ENCODE results near the gene ADAM17. TPM values are rescaled to one million over a fixed set of nuclear protein-coding genes. Genes with fewer than 3 reads are reported as not detected.
A peak's percentile ranks its signal among the peaks of the same experiment; 100 is the strongest.

Gene ADAM17
- total RNA-seq, 2 donors from 2014 or later, result 22.9 to 30.1 TPM

DNA sequence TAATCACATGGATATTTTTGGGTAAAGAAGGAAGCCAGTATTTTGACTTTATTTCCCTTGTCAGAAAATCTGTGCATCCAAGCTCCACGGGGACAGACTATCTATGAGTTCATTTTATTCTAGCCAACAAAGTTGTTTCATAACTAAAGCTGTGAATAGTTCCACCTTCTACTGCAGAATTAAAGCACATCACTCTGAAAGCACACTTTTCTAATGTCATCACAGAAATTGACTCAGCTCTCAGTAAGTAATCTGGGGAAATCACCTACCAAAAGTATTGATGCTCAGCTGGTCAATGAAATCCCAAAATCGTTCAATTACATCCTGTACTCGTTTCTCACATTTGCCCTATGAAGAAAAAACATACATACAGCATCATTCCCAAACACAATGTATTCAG is 62.2 kb downstream of the ADAM17 start:
- DNase-seq (no peak), ATAC-seq (replicated peaks in 1 of 2) (peak; percentile 69 to 70)
- H3K27me3 Mint-ChIP-seq (ENCODE audit: low read depth), result no peaks in the 10 kb centered on the region
- H3K9me3 Mint-ChIP-seq, result no peaks in the 10 kb centered on the region
- peaks cover 3 to 6% of the 10 kb centered on the region in 2 donors for H3K36me3 Mint-ChIP-seq (ENCODE audit: insufficient read depth in 2 of 2)
- H3K4me3 Mint-ChIP-seq, result peak overlapping the region; percentile 4 to 56
- H3K4me1 Mint-ChIP-seq (ENCODE audit: low read depth), result peaks cover 46% of the 10 kb centered on the region
- peak overlapping the region; percentile 97 for H3K27ac Mint-ChIP-seq

DNA sequence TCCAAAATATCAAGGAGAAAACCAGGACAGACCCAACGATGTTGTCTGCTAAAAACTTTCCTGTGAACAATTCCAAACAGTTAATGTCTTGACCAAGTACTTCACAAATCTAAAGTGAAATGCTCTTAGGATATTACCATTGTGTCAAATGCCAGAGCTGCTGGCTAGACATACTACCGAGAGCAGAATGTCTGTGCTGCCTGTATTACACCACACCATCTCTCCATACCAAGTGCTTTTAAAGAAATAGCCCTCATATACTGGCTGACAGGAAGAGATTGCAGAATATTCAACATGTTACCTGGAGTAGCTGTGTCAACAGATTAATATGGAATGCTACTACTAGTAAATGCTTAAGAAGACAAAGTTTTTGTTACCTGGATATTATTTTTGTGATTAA is 62.7 kb downstream of the ADAM17 start:
- no peak for DNase-seq
- H3K4me3 Mint-ChIP-seq, result peak overlapping the region in 1 of 2 donors; percentile 56
- no peak for ATAC-seq (replicated peaks in 1 of 2)
- H3K27me3 Mint-ChIP-seq (ENCODE audit: low read depth), result no peaks in the 10 kb centered on the region
- H3K36me3 Mint-ChIP-seq (ENCODE audit: insufficient read depth in 2 of 2), result peaks cover 3 to 6% of the 10 kb centered on the region in 2 donors
- peaks cover 52% of the 10 kb centered on the region for H3K4me1 Mint-ChIP-seq (ENCODE audit: low read depth)
- H3K9me3 Mint-ChIP-seq, result no peaks in the 10 kb centered on the region
- H3K27ac Mint-ChIP-seq, result peak overlapping the region; percentile 97

DNA sequence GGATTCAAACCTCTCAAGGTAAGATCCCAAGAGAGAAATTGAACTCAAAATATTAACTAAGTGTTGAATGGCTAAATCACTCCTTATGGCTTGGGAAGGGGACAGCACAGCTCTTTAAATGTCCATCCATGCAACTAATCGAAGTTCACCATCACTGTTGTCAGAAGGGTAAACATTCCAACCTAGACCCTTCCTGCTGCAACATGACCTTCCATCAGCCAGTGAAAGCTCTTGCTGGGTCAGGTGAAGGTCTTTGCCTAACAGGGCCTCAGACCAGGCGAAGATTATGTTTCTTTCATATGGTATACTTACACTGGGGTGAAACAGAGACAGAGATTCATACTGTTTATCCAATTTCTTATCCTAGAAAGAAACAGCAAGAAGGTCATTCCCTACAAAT is 64.8 kb downstream of the ADAM17 start:
- peaks cover 41% of the 10 kb centered on the region for H3K4me1 Mint-ChIP-seq (ENCODE audit: low read depth)
- peaks cover 0 to 14% of the 10 kb centered on the region in 2 donors for H3K36me3 Mint-ChIP-seq (ENCODE audit: insufficient read depth in 2 of 2)
- ATAC-seq (replicated peaks in 1 of 2) (no peak), DNase-seq (no peak)
- no peaks in the 10 kb centered on the region for H3K9me3 Mint-ChIP-seq
- no peak overlapping the region for H3K4me3 Mint-ChIP-seq
- H3K27me3 Mint-ChIP-seq (ENCODE audit: low read depth), result no peaks in the 10 kb centered on the region
- H3K27ac Mint-ChIP-seq, result peak overlapping the region; percentile 24

DNA sequence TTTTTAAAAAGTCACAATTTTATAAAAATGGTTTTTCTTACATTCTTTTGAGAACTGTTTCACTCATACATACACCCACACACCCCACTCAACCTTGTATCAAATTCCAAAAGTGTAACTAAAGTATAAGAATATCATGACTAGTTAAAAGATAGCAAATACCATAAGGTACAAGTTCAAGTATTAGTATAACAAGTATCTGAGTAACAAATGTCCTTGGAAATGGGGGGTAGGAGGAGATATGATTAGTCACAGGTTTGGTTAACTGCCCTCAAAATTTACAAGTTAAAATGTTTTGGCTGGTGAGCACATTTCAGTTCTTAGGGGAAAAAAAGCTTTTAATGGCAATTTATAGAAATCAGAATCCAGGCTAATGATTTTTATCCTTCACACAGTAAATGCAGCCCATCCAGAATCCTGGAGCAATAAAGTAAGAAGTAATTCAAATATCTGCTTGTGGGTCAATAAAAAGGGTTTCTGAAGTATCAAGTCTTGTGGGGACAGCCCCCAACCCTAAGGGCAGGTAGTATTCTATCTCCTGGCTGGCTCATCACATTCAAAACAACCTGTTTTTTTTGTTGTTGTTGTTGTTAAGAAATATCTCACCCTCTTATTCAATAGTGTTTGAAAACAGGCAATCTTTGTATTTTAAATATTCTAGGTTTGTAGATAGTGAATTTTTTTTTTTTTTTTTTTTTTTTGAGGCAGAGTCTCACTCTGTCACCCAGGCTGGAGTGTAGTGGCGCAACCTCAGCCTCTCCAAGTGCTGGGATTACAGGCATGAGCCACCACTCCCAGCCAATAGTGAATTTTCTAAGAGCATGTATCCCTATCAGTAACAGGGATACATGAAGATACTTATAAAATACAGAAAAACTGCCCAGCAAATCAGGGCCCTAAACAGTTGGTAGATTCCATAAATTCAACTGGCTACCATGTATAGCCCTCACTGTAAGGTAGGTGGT is 66.8 kb downstream of the ADAM17 start:
- ATAC-seq (replicated peaks in 1 of 2) (peak; percentile 61 to 69), DNase-seq (no peak)
- Mint-ChIP-seq H3K4me3 (peak overlapping the region in 1 of 2 donors; percentile 25), H3K36me3 (ENCODE audit: insufficient read depth in 2 of 2) (peaks cover 2 to 27% of the 10 kb centered on the region in 2 donors), H3K27ac (peak overlapping the region; percentile 94), H3K4me1 (ENCODE audit: low read depth) (peaks cover 28% of the 10 kb centered on the region), H3K9me3 (no peaks in the 10 kb centered on the region), H3K27me3 (ENCODE audit: low read depth) (no peaks in the 10 kb centered on the region)

DNA sequence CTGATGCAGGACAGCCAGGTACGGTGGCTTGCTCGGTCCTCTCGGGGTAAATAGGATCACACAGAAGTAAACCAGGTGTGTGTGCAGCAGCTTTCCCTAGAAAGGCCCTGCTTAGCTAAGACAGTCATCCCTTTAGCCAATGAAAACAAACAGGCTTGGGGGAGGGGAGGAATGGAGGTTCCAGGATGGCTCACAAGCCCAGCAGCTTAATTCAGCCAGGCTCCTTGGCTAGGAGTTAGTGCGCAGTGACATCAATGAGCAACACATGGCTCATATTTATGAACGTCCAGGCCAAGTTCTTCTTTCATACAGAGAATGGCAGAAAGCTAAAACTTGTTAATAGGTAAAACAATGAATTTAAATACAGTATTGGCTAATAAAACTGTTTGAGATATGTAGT is 71.1 kb downstream of the ADAM17 start:
- no peak overlapping the region for H3K27ac Mint-ChIP-seq

DNA sequence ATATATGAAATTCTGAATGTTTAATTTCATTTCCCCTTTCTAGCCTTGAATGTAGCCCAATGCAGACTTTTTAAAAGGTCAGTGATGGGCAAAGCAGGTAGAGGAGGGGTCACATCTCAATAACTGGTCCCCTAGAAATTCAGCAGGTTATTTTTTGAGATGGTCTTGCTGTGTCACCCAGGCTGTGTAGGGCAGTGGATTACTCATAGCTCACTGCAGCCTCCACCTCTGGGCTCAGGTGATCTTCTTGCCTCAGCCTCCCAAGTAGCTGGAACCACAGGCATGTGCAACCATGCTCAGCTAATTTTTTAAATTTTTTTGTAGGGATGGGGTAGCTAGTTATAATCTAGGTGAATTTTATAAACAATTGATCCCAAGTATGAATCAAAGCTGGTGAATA is 72.5 kb downstream of the ADAM17 start:
- no peaks in the 10 kb centered on the region for H3K9me3 Mint-ChIP-seq

More for the DNA sequence above, 71.1 kb downstream of the ADAM17 start:
- Mint-ChIP-seq H3K4me1 (ENCODE audit: low read depth) (peaks cover 21% of the 10 kb centered on the region), H3K4me3 (no peak overlapping the region), H3K27me3 (ENCODE audit: low read depth) (no peaks in the 10 kb centered on the region), H3K36me3 (ENCODE audit: insufficient read depth in 2 of 2) (peaks cover 4 to 25% of the 10 kb centered on the region in 2 donors), H3K9me3 (no peaks in the 10 kb centered on the region)
- ATAC-seq (replicated peaks in 1 of 2) (no peak), DNase-seq (no peak)

DNA sequence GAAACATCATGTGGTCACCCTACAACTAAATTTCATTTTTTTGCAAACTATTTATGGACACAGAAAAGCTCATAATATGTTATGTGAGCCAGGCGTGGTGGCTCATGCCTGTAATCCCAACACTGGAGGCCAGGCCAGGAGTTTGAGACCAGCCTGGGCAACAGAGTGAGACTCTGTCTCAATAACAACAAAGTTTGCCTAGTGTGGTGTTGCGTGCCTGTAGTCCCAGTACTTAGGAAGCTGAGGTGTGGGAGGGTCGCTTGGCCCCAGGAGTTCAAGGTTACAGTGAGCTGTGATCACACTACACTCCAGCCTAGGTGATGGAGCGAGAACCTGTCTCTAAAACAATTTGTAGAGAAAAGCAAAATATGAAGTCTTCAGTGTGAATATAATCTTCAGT is 75.5 kb downstream of the ADAM17 start:
- peaks cover 9 to 21% of the 10 kb centered on the region in 2 donors for H3K36me3 Mint-ChIP-seq (ENCODE audit: insufficient read depth in 2 of 2)
- H3K4me1 Mint-ChIP-seq (ENCODE audit: low read depth), result peaks cover 39% of the 10 kb centered on the region
- no peaks in the 10 kb centered on the region for H3K9me3 Mint-ChIP-seq
- H3K27me3 Mint-ChIP-seq (ENCODE audit: low read depth), result no peaks in the 10 kb centered on the region
- no peak overlapping the region for H3K27ac Mint-ChIP-seq
- ATAC-seq (replicated peaks in 1 of 2) (no peak), DNase-seq (no peak)
- no peak overlapping the region for H3K4me3 Mint-ChIP-seq

More for the DNA sequence above, 72.5 kb downstream of the ADAM17 start:
- Mint-ChIP-seq H3K27me3 (ENCODE audit: low read depth) (no peaks in the 10 kb centered on the region), H3K4me1 (ENCODE audit: low read depth) (peaks cover 16% of the 10 kb centered on the region), H3K36me3 (ENCODE audit: insufficient read depth in 2 of 2) (peaks cover 4 to 26% of the 10 kb centered on the region in 2 donors), H3K4me3 (no peak overlapping the region), H3K27ac (no peak overlapping the region)
- no peak for DNase-seq
- ATAC-seq (replicated peaks in 1 of 2), result no peak

DNA sequence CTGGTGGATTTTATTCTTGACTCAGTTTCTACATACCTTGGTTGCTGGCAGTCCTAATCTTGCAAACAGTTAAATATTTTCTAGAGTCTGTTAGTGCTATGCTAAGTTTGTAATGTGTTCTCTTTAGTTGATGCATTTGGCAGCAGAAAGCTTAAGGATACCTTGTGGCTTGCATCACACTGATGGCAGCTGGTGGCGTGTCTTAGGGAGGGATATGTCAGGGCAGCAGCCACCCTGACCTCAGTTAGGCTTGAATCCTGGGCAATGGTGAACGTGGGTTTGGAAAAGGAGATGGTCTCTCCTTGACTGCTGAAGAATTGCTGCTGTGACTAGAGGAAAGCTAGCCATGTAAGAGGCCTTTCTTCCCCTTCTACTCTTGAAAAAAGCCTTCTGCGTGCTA is 77.1 kb downstream of the ADAM17 start:
- Mint-ChIP-seq H3K27ac (peak overlapping the region; percentile 4), H3K4me3 (no peak overlapping the region), H3K36me3 (ENCODE audit: insufficient read depth in 2 of 2) (peaks cover 8 to 15% of the 10 kb centered on the region in 2 donors), H3K9me3 (no peaks in the 10 kb centered on the region), H3K27me3 (ENCODE audit: low read depth) (no peaks in the 10 kb centered on the region), H3K4me1 (ENCODE audit: low read depth) (peaks cover 39% of the 10 kb centered on the region)
- no peak for DNase-seq
- ATAC-seq (replicated peaks in 1 of 2), result no peak

DNA sequence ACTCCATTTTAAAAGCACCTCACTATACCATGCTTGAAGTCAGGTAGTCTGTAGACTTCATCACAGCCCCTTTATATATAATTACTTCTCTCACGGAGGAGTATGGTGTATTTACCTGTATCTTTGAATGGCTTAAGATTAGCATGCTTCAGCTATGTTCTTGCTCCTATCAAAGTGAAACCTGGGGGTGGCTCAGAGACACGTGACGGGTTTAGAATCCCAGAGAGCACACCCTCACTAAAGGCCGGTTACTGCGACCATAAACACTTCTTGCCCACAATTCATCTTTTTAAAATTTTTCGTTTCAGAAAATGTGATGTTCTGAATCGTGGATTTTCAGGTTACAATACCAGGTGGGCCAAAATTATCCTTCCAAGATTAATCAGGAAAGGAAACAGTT is 77.7 kb downstream of the ADAM17 start:
- Mint-ChIP-seq H3K9me3 (no peaks in the 10 kb centered on the region), H3K27ac (peak overlapping the region; percentile 50), H3K27me3 (ENCODE audit: low read depth) (no peaks in the 10 kb centered on the region), H3K4me3 (peak overlapping the region in 1 of 2 donors; percentile 51), H3K36me3 (ENCODE audit: insufficient read depth in 2 of 2) (peaks cover 8 to 17% of the 10 kb centered on the region in 2 donors), H3K4me1 (ENCODE audit: low read depth) (peaks cover 45% of the 10 kb centered on the region)
- ATAC-seq (replicated peaks in 1 of 2) (no peak), DNase-seq (no peak)

DNA sequence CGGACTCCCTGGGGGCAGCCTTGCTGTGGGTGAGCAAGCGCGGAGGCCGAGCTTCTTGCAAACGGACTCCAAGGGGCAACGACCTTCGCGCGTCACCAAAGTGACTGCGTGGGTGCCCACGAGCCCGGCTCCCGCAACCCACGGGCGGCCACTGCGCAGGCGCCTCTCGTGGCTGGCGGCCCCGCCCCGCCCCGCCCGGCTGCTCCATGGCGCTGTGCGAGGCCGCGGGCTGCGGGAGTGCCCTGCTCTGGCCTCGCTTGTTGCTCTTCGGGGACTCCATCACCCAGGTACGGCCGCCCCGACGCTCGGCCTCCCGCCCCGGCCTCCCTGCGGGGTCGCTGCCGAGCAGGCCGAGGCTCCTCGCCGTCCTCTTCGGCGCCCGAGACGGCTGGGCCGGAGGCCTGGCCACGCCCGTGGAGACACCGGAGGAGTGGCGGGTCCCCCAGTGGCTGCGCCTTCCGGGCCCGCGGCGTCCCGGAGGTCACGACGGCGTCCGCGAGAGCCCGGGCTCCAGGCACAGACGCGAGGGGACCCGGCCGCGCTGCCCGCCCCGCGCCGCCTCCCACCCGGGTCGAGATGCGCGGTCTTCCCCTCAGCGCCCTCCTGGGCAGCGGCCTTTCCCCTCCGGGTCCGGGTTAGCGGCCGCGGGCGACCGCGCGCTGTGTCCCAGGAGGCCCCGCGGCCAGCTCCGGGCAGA is 81.1 kb downstream of the ADAM17 start, which contains the start of gene IAH1:
IAH1 (plus strand) TSS at position 191 of the 697 bp plus-strand sequence; CDS start at position 207, 16 bp downstream.
- ATAC-seq (replicated peaks in 1 of 2) (peak; percentile 87 to 88), DNase-seq (peak; percentile 72 to 79)
- Mint-ChIP-seq H3K27me3 (ENCODE audit: low read depth) (no peaks in the 10 kb centered on the region), H3K27ac (peak within 1 kb of the TSS; percentile 76), H3K9me3 (no peaks in the 10 kb centered on the region), H3K4me1 (ENCODE audit: low read depth) (peaks cover 39% of the 10 kb centered on the region), H3K4me3 (peak within 1 kb of the TSS; percentile 84 to 85), H3K36me3 (ENCODE audit: insufficient read depth in 2 of 2) (peaks cover 6 to 19% of the 10 kb centered on the region in 2 donors)

DNA sequence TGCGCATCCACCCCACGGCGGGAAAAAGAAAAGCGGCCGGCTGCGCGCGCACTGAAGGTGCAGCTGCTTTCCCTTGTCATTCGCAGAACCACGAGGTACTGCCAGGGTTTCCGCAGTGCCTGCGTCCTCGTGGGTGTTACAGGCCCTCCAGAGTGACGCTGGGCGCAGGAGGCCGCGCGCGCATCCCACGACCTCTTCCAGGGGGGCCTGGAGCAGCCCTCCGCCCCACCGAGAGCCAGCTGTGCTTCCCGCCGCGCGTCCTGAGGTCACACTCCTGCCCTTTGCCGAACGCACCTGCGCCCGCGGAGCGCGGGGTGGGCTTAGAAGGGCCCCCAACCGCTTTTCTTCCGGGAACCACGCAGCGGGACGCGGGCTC is 81.7 kb downstream of the ADAM17 start:
- Mint-ChIP-seq H3K4me1 (ENCODE audit: low read depth) (peaks cover 39% of the 10 kb centered on the region), H3K27me3 (ENCODE audit: low read depth) (no peaks in the 10 kb centered on the region), H3K27ac (peak overlapping the region; percentile 65), H3K4me3 (peak overlapping the region; percentile 84 to 85), H3K36me3 (ENCODE audit: insufficient read depth in 2 of 2) (peaks cover 6 to 19% of the 10 kb centered on the region in 2 donors), H3K9me3 (no peaks in the 10 kb centered on the region)
- ATAC-seq (replicated peaks in 1 of 2) (peak; percentile 42 to 50), DNase-seq (peak; percentile 45 to 49)

DNA sequence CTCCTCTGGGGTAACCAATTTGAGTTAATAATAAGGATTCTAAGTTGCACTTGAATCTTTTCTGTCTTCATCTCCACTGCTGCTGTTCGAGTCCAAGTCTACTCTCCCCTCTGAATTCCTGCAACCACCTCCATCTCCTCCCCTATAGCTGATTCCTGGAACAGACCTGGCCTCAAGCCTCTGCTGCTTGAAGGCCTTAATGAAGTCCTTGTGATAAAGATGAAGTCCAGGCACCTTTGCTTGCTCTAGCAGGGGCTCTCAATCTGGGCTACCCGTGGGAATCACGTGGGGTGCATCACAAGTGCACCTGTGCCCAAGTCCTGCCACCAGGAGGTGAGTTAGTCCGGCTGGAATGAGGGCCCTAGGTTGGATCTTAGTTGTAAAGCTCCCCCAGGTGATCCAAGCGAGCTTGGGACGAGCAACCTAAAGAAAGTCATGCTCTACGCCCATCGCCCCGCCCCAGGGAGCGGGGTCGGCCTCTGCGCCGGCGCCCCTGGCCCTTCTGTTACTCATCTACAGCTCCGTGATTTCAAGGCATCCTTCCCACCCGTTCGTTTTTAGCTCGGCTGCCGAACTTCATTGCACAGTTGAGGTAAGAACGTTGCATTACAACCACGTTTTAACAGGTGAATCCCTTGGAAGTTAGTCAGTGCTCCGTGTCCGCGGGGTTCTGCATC is 82.2 kb downstream of the ADAM17 start:
- peak in 1 of 2 donors; percentile 12 for ATAC-seq (replicated peaks in 1 of 2)
- H3K27me3 Mint-ChIP-seq (ENCODE audit: low read depth), result no peaks in the 10 kb centered on the region
- DNase-seq, result peak; percentile 16 to 17
- H3K27ac Mint-ChIP-seq, result peak overlapping the region; percentile 65
- peaks cover 6 to 18% of the 10 kb centered on the region in 2 donors for H3K36me3 Mint-ChIP-seq (ENCODE audit: insufficient read depth in 2 of 2)
- no peaks in the 10 kb centered on the region for H3K9me3 Mint-ChIP-seq
- peak overlapping the region; percentile 84 to 85 for H3K4me3 Mint-ChIP-seq
- H3K4me1 Mint-ChIP-seq (ENCODE audit: low read depth), result peaks cover 36% of the 10 kb centered on the region

Measured in activated T-cell treated with anti-CD3 and anti-CD28 coated beads, Interleukin-2, amount 50 U/mL, for 72 hours (primary cell).